Measurements from ENCODE around the gene BAD.

BAD gene

GRCh38 chr11:64226507-64227051 lies 57.9 kb downstream of the BAD start:
- DNase-seq, result peak; percentile 70

- peak; percentile 95 for DNase-seq
These were observed 58.6 kb downstream of the BAD start, which contains the start of the genes NUDT22 and TRPT1 for GRCh38 chr11:64225608-64226506. Gene NUDT22 (plus strand): TSS chr11:64226274. CDS start chr11:64226653, 379 bp downstream. Gene TRPT1 (minus strand): TSS chr11:64226186. CDS start chr11:64225860, 326 bp downstream.

GRCh38 chr11:64224891-64225607 lies 59.4 kb downstream of the BAD start:
- peak; percentile 24 for DNase-seq

GRCh38 chr11:64224151-64224890 lies 60.1 kb downstream of the BAD start:
- no peak for DNase-seq

GRCh38 chr11:64223001-64223651 lies 61.3 kb downstream of the BAD start:
- peak; percentile 46 for DNase-seq

GRCh38 chr11:64222651-64223000 lies 61.8 kb downstream of the BAD start:
- no peak for DNase-seq

- DNase-seq, result peak; percentile 37
These were observed 63.7 kb downstream of the BAD start for GRCh38 chr11:64220798-64221197.

GRCh38 chr11:64220271-64220670 lies 64.2 kb downstream of the BAD start:
- no peak for DNase-seq
